Measurements from ENCODE around the gene C5orf63.
A peak's percentile ranks its signal among the peaks of the same experiment; 100 is the strongest.
"Not testable (repeated sequence)": the region's sequence is repeated elsewhere in the genome, so short reads cannot be mapped to it uniquely, and the experiment has no call there.

The C5orf63 gene

DNA sequence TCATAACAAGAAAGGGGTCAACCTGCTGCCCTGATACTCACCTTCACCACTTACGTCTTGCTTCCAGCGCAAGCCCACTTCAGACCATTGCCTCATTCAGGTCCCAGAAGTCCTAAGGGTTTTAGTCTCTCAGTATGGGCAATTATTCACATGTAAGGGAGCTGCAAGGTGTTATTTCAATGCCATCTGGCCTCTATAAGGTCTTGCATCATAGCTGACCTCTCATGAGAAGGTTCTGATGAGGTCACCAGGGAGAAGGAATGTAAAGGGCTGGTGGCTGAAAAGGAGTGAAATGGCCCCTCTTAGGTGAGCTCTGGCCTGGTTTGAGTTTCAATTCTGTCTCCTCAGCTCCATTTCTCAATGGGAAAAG, 41.5 kb downstream of the C5orf63 start:
- DNase-seq (ENCODE audit: low read depth, low spot score): no peak

DNA sequence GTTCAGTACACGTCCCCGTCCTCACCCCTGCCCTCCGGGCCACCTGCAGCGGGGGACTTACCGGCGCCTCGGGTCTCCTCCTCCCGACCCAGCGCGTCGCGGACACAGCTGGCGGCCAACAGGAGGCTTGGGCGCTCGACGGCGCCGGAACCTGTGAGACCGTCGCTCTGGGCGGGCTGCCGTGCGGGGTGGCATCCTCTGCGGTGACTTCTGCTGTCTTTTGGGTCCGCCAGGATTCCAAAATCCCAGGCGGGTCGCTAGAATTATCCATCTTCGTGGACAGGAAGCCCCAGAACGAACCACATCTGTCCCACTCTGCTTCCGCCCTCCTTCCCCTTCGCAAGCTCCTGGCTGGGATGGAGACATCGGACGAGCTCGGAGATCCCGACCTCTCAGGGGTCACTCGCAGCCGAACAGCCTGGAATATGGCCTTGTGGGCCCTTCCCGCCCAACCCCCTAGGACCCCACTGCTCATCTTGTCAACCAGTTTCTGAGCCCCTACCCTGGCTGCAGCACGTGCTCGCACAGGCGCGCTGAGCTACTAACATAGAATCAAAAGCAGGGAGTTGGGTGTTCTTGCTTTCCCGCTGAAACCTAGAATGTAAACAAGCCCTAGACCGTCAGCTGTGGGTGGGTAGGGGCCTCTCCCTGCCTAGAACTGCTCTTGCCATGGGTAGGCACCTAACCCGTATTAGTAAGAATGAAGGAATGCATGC, 42.0 kb downstream of the C5orf63 start:
- DNase-seq (ENCODE audit: low read depth, low spot score): no peak

DNA sequence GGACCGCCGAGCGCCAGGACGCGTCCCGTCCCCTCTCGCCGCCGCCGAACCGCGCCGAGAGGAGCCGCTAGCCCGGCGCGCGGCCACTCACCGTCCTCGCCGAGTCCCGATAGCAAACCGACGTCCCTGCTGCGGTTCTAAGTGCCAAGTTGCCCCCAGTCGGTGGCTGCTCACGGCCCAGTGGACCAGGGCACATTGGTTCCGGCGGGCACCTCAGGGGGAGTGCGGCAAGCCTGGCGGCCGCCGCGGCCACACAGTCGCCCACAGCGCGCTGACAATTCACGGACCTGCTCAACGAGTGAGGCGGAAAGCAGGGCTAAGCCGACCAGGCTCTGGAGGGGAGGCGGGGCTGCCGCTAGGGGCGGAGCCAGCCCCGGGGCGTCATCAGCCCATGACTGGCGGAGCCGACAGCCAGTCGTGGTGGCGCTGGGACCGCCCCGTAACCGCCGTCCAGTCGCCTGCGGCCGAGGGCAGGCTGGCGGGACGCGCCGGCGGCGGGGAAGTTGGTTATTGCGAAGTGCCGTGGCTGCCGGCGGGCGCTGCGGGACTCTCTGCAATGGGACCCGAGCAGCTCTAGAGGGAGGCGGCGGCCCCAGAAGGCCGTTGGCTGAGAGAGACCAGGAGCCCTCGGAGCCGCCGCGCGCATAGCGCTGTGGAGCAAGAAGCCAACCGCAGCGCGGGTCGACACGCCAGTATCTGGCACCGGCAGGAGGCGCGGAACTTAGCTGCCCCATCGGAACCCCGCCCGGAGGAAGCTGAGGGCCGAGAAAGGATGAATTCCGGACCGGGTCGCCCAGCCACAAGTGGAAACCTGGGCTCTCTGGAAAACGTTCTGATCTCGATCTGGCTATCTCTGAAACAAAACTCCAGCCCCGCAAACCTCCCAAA, 42.8 kb downstream of the C5orf63 start, which contains the start of gene MARCHF3:
MARCHF3 (minus strand) TSS at position 300 of the 888 bp plus-strand sequence. CDS start 112,387 bp downstream, outside the sequence.
- DNase-seq (ENCODE audit: low read depth, low spot score): peak; percentile 81

DNA sequence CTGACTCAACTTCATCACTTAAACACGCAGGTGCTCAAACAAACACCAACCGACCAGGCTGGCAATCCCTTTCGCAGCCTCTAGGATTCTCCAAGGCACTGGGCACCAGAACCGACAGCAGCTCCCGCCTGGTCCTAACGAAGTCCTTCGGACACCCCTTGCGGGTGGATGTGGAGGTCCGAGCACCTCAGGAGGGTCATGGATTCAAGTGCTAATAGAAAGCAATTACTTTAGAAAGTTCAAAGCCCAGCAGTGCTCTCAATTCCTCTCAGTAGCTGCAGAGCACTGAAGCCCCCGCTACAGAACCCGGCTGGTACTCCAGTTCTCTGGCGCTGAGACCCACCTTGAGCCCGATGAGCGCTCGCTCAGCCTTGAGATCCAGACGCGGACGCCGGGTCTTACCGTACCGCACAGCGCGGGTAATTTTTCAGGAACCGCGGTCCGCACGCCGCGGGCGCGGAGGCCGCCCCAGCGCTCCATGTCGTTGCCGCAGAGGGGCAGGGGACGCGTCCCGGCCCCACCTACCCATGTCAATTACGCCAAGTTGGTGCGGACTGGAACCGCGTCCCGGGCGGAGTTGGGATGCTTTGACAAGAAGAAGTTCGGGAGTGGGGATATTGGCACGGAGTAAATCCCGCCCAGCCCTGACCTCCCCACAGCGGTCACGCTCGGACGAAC, 43.6 kb downstream of the C5orf63 start:
- DNase-seq (ENCODE audit: low read depth, low spot score): peak; percentile 8

DNA sequence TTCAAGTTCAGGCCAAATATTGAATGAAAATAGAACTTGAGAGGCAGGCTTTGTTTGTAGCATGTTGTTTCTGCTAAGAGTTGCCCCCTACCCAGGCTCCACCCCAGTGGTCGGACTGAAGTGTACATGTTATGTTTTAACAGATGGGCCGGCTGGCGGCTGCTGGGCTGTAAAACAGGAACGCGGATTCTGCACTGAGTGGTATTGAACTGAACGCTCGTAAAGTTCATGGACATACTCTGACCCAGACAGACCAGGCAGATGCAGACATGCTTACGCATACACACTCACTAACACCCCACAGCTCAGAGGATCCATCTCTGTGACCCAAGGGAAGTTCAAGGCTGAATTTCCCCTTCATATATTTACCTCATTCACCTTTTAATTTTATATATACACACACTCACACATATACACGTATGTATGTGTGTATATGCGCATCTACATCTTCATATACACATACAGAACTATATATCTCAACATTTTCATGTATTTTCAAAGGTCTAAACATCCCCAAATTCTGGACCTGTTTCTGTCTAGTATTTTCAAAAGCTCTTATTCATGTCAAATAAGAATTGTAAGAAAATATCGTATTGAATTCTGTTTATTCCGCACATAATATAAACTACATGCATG, 44.4 kb downstream of the C5orf63 start:
- DNase-seq (ENCODE audit: low read depth, low spot score): no peak

DNA sequence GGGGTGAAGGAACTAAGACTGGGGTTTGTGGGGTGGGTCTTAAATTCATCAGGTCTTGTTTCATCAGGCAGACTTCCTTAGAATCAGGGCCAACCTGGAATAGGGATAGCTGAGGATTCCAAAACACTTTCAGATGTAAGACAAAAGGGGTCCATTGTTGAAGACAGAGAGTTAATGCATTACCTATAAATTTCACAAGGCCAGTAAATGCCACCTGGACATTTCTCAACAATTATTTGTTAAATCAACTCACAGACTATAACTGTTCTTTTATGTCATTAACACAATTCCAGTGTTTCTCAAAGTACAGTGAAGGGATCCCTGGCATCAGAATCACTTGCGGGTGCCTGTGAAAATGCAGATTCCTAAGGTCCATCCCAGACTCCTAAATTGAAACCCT, 45.8 kb downstream of the C5orf63 start:
- DNase-seq (ENCODE audit: low read depth, low spot score): no peak

DNA sequence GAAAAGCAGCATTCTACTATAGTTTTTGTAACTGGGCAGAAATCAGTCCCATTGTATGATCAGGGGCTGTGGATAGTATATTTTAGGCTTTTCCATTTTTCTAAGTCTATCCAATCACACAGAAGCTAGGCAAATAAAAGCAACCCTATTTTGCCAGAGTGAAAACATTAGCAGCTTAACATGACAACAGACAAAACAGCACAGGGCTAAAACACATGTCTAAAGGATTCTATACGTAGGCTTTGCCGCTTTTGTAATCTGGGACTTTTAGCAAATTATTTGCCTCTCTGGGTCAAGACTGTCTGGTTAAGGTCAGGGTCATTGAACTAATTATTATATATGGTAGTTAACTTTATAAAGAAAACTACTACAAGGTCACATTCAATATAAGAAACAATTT, 47.1 kb downstream of the C5orf63 start:
- DNase-seq (ENCODE audit: low read depth, low spot score): no peak

DNA sequence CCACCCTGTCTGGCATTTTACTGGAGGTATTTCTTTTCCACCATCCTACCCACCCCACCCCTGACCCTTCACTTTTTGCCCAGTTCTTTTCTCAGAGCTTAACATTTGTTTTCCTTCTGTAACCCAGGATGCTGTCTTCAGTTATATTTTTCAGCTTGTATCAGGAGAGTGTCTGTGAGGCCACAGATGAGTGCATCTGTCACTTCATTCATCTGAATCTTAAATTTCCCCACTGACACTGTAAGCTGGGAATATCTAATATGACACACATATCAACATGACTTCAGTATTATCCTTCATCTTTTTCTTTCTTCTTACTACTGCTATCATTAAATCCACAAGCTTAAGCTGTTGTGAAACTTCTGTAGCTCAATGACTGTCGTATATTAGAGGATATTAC, 47.8 kb downstream of the C5orf63 start:
- DNase-seq (ENCODE audit: low read depth, low spot score): no peak

DNA sequence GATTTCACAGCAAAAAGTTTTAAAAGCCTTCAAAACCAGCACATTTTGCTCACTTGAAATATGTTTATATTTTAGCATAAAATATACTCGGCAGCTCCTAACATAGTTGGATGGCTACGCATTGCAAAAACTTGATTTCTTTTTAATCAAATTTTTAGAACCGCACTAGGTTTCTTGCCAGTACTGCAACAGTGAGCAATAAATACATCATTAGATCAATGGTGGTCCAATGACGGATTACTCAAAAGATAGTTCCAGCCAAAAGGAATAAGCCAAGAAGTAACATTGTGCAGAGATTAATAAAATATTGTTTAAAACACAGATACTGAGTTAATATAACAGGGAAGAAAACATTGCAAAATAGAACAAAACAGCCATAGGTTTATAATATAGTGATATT, 48.5 kb downstream of the C5orf63 start:
- DNase-seq (ENCODE audit: low read depth, low spot score): no peak

DNA sequence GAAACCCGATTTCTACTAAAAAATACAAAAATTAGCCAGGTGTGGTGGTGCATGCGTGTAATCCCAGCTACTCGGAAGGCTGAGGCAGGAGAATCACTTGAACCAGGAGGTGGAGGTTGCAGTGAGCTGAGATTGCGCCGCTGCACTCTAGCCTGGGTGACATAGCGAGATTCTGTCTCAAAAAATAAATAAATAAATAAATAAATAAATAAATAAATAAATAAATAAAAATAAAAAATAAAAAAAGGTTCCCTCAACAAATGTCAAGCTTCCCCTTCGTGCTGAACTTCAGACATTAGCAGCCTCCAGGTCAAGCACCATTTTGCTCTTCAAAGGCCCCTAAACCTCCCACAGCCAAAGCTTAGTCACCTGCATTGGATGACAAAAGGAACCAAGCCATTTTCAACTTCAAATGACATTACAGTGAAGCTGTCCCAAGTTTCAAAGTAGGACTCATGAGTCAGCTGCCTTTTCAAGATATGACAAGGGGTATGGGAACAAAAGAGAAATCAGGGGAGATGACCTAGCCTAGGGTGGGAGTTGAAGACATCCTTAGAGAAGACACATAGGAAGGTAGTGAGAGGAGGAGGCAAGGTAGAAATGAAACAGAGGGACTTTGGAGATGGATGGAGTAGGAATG, 49.6 kb downstream of the C5orf63 start:
- not testable (repeated sequence) for DNase-seq (ENCODE audit: low read depth, low spot score)

DNA sequence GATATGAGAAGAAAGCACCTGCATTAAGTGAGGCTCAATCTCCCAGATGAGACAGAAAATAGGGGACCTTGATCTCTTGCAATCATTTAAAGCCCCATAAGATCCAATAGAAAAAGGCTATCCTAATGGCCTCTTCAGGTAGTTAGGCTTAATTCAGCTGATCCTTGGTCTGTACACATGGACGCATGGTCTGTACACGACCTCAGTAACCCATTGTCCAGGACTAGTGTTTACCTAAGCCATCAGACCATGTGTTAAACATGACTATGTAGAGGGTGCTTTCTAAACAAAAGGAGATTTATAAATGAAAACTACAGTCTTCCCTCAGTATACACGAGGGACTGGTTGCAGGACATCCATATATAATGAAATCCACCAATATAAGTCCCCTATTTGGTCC, 50.5 kb downstream of the C5orf63 start:
- DNase-seq (ENCODE audit: low read depth, low spot score): no peak

DNA sequence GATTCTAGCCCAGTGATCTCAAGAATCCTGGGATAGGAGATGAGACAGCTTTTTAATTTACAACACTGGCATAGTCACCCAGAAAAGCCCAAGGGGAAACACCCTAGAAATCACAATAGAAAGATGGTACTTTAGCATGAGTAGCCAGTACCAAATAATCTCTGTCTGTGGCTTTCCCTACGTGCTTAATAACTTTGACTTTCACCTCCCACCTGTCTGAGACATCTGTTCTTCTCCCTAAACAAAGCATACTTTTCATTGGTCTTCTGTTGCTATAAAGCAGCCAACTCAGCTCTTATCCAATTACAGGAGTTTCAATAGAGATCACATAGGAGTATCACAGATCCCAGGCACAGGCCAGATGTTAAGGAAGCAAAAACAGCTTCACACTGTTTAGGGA, 53.4 kb downstream of the C5orf63 start:
- no peak for DNase-seq (ENCODE audit: low read depth, low spot score)

DNA sequence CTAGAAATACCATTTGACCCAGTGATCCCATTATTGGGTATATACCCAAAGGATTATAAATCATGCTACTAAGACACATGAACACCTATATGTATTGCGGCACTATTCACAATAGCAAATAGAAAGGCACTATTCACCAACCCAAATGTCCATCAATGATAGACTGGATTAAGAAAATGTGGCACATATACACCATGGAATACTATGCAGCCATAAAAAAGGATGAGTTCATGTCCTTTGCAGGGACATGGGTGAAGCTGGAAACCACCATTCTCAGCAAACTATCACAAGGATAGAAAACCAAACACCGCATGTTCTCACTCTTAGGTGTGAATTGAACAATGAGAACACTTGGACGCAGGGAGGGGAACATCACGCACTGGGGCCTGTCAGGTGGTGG, 56.6 kb downstream of the C5orf63 start:
- DNase-seq (ENCODE audit: low read depth, low spot score): not testable (repeated sequence)

DNA sequence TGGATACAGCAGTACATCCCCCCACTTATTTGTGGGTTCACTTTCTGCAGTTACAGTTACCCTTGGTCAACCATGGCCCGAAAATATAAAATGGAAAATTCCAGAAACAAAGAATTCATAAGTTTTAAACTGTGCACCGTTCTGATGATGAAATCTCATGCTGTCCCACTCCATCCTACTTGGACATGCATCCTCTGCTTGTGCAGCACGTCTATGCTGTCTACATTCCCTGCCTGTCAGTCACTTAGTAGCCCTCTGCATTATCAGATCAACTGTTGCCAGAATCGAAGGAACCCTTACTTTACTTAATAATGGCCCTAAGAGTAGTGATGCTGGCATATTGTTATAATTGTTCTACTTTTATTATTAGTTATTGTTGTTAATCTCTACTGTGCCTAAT, 57.6 kb downstream of the C5orf63 start:
- no peak for DNase-seq (ENCODE audit: low read depth, low spot score)

DNA sequence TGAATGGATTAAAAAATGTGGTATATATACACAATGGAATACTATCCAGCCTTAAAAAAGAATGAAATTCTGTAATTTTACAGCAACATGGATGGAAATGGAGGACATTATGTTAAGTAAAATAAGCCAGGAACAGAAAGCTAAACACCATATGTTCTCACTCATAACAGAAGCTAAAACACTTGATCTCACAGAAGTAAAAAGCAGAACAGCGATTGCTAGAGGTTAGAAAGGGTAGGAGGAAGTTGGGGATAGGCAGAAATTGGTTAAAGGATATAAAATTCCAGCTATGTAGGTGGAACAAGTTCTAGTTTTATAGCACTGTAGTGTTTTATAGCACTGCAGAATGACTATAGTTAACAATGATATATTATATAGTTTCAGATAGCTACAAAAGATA, 58.7 kb downstream of the C5orf63 start:
- DNase-seq (ENCODE audit: low read depth, low spot score): no peak

DNA sequence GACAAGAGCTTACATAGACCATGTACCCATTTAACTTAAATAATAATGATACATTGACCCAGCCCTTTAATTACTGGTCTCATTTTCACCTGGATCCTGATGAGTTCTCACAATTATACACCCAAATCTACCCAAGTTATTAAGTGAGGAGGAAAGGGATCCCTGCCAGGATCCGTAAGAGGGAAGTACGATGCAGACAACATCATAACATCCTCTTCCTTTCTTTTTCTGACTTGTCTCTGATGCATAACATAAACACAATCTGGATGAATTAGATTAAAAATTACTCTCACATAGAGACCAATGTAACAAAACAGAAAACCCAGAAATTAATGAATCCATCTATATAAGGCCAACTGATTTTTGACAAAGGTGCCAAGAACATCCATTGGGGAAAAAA, 59.9 kb downstream of the C5orf63 start:
- no peak for DNase-seq (ENCODE audit: low read depth, low spot score)

DNA sequence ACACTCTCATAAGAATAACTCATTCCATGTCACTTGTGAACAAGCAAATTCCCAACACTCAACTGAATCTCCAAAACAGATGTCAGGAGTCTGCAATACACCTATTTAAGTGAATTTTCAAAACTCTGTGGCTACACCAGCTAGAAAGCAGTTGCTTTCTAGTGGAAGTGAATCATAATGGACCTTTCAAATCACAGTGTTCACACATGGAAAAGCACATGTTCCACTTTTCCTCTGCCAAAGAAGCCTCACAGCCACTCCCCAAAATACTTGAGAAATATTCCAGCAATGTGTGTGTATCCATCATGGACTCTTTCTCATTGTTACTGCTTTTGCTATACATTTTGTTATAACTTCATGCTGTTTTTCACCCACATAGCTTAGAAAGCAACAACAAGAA, 60.4 kb downstream of the C5orf63 start:
- no peak for DNase-seq (ENCODE audit: low read depth, low spot score)

DNA sequence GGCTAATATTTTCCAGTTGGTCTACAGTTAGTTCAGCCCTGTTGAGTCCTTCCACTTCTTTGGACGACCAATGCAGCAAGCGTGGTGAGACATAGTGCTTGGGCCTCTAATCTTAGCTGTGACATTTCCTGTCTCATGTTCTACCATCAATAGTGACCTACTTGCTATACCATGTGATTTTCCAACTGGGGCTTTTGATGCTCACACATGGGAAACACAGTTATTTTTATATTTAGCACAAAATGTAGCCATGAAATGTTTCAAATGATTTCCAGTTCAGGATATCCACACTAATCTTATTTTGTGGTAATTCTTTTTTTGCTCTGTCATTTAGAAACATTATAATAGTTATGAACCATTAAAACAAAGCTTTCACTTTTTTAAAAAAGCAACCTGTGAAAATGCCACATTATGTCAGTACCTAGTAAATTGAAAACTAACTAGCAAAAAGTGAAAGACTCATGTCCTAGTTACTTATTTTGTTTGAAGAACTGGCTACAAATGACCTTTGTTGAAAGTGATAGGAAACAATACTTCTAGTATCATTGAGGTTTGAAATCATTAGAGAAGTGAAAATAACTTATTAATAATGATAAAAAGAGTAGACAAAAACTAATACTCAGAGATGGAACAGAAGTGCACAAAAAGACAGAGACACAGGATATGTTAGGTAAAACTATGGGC, 61.2 kb downstream of the C5orf63 start:
- DNase-seq (ENCODE audit: low read depth, low spot score): no peak

DNA sequence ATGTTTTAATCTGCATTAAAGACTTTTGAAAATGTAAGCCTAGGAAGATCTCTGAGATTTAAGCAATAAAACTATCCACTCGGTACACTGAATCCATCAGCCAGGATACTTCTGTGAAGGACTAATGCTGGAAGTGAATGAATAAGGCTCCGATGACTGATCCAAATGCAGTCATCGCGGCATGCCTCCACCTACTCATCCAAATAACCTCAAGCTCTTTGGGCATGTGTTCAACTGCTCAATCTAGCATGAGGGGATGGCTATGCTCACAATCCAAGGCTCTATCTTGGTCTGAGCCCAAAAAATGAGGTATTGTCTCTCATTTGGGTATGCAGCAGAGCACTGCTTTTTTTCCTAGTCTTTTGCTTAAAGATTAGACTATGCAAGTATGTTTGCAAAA, 62.1 kb downstream of the C5orf63 start:
- no peak for DNase-seq (ENCODE audit: low read depth, low spot score)

DNA sequence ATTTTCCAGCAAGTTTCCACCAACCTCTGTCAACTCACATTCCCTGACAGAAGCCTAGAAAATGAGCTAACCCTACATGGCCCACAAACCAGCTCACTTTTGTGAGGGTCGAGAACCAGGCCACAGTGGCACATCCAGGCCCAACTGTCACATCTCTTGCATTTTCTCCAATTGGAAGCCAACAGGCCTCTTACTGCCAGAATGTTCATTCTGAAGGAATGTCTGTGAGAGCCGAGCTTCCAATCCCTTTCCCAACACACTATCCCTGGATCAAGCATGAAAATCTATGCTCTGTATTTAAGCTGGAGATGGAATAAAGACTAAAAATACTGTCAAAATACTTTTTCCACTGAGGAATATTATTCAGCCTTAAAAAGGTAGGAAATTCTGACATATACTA, 62.9 kb downstream of the C5orf63 start:
- no peak for DNase-seq (ENCODE audit: low read depth, low spot score)

DNA sequence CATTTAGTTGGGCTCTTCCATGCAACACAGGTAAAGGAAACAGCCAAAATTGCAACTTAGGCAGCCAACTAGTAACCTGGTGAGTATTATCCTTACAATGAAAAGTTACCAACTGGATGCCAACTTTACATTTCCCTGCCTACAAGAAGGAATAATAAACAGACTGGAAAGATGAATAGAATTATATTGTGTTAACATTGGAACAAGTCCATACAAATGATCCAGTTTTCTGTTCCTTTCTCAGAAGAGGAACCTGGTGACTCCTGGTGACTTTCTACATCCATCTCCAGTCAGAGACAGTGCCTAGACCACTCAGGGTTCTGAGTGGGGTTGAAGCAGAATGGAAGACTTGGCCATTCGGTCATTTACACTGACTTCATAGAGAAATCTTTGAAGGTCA, 63.5 kb downstream of the C5orf63 start:
- no peak for DNase-seq (ENCODE audit: low read depth, low spot score)

Data from activated naive CD8-positive, alpha-beta T cell treated with anti-CD3 and anti-CD28 coated beads, Interleukin-2, amount 50 U/mL, for 16 hours (primary cell).